HG02623 (cell line): ENCODE data around the gene OLFM1.

ENCODE experiments used
- ATAC-seq: cut with Tn5 transposase; IDR thresholded peaks from one replicate; pipeline ENCODE4 v1.9.1; 2021; ENCODE audit warnings: moderate library complexity; ENCODE audit not compliant: unreplicated experiment

The OLFM1 gene

GRCh38 chr9:135167356-135167755, 79.9 kb downstream of the OLFM1 start:
- no peak for ATAC-seq

DNA sequence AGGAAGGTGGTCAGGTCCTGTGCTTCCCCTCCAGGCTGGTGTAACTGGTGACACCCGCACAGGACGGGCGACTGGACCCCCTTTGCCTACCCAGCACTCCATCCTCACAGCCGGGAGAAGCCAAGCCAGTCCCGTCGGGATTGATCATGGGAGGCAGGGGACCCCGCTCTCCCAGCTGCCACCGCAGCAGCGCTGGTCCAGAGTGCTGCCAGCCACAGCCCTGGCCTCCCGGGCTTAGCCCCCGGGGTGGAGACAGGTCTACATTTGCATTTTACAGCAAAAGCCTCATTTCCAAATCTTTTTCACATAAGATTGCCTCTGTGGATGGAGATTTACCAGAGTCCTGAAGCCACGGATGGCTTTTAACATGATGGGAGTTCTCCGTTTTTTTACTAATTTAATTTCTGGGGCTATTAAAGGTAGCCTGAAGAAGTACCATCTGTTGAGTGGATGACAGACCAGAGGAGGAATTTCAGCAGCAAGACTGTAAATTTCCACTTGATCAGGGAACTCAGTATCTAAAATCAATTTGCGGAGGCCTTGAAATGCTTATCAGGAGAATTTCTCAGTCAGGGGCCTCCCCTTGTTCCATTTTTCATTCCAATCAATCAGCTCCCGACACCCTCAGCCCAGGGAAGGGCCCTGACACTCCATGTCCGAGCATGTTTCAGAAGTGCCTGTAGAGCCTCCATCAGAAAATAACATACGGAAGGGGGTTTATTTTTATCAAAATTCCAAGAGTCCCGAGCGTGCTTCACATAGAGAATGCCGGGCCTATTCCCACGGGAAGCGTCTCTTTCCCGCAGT, 80.6 kb downstream of the OLFM1 start:
- no peak for ATAC-seq

GRCh38 chr9:135169709-135170226, 82.3 kb downstream of the OLFM1 start:
- ATAC-seq: no peak

DNA sequence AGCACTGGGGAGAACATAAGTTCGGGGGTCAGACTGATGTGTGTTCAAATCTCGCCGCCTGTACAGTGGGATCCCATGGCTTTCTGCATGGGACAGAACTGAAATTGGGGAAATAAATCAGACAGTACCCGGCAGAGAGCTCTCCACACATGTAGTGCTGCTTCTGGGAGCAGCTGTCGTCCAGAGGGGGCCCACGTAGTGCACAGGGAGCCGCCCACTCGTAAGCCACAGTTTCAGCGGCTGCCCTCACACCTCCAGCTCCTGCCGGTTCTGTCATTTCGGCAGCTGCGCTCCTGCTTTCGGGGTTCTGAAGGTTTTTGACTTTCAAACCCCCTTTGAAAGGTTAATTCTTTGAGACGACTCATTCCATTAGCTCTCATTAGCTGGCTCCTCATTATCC, 83.1 kb downstream of the OLFM1 start:
- ATAC-seq: no peak
